BLaER1 treated with 17β-estradiol and CSF1 and Interleukin-3, amounts not matched to agents 10 nM and 100 nM (cell line): ENCODE measurements around the gene LGMN.
"Not testable (repeated sequence)": the region's sequence is repeated elsewhere in the genome, so short reads cannot be mapped to it uniquely, and the experiment has no call there.

Source experiments
- H3K27ac ChIP-seq, 11 experiments: shearing (Covaris generic); formaldehyde crosslinking; 2 replicates each; pipeline ENCODE4 v1.8.1; 2022
- H3K27me3 ChIP-seq, 11 experiments: shearing (Covaris generic); formaldehyde crosslinking; 2 replicates each; pipeline ENCODE4 v1.8.1; 2022
- H3K36me3 ChIP-seq, 11 experiments: shearing (Covaris generic); formaldehyde crosslinking; 2 replicates each; pipeline ENCODE4 v1.8.1; 2022
- H3K4me1 ChIP-seq, 10 experiments: shearing (Covaris generic); formaldehyde crosslinking; 2 replicates each; pipeline ENCODE4 v1.8.1; 2022
- H3K4me2 ChIP-seq, 11 experiments: shearing (Covaris generic); formaldehyde crosslinking; 2 replicates each; pipeline ENCODE4 v1.8.1; 2022
- H3K4me3 ChIP-seq, 10 experiments: shearing (Covaris generic); formaldehyde crosslinking; 2 replicates each; pipeline ENCODE4 v1.8.1; 2022
- H3K9ac ChIP-seq, 11 experiments: shearing (Covaris generic); formaldehyde crosslinking; 2 replicates each; pipeline ENCODE4 v1.8.1; 2022
- H3K9me3 ChIP-seq, 11 experiments: shearing (Covaris generic); formaldehyde crosslinking; replicated peaks in 1 of 11; 2 replicates each; pipeline ENCODE4 v1.8.1; 2022
- H4K20me1 ChIP-seq, 11 experiments: shearing (Covaris generic); formaldehyde crosslinking; 2 replicates each; pipeline ENCODE4 v1.8.1; 2022
- Cebpa-rat ChIP-seq, 11 experiments: shearing (Covaris generic); IDR thresholded peaks; 2 replicates each; pipeline ENCODE4 v1.8.1; 2022

The LGMN gene

GRCh38 chr14:92718664-92719063, 29.8 kb downstream of the LGMN start:
- no peak for TF ChIP-seq Cebpa-rat (IDR thresholded peaks at IDR 0.05)
- Histone ChIP-seq H3K4me2 (no peak overlapping the region), H3K9ac (no peak overlapping the region), H3K27me3 (no peaks in the 10 kb centered on the region), H3K4me1 (peaks cover under 1 to 47% (median 9%) of the 10 kb centered on the region in 10 experiments; a peak in 17 of 20 replicates), H3K36me3 (peaks cover 0 to 97% (median 0%) of the 10 kb centered on the region in 11 experiments; a peak in 10 of 22 replicates), H4K20me1 (peaks cover 0 to 100% (median 0%) of the 10 kb centered on the region in 11 experiments; a peak in 6 of 22 replicates), H3K4me3 (no peak overlapping the region), H3K27ac (no peak overlapping the region), H3K9me3 (no peaks in the 10 kb centered on the region)

- peaks cover 0 to 97% (median 4%) of the 10 kb centered on the region in 11 experiments; a peak in 10 of 22 replicates for H3K36me3 ChIP-seq
- H3K4me2 ChIP-seq, result no peak overlapping the region
- H4K20me1 ChIP-seq, result peaks cover 0 to 100% (median 0%) of the 10 kb centered on the region in 11 experiments; a peak in 6 of 22 replicates
- peaks cover 0 to 46% (median 9%) of the 10 kb centered on the region in 10 experiments; a peak in 16 of 20 replicates for H3K4me1 ChIP-seq
- no peak overlapping the region; a peak in 2 of 22 replicates for H3K27ac ChIP-seq
- H3K27me3 ChIP-seq, result no peaks in the 10 kb centered on the region
- H3K9ac ChIP-seq, result peak overlapping the region in 1 of 11 experiments; percentile 8; a peak in 1 of 22 replicates
- H3K4me3 ChIP-seq, result no peak overlapping the region
- no peaks in the 10 kb centered on the region for H3K9me3 ChIP-seq
- no peak for TF ChIP-seq Cebpa-rat (IDR thresholded peaks at IDR 0.05)
Measured at GRCh38 chr14:92717571-92718042, 30.8 kb downstream of the LGMN start.

GRCh38 chr14:92716131-92716530, 32.3 kb downstream of the LGMN start:
- no peak overlapping the region for H3K4me3 ChIP-seq
- no peaks in the 10 kb centered on the region for H3K9me3 ChIP-seq
- no peak overlapping the region for H3K4me2 ChIP-seq
- peaks cover 0 to 97% (median 8%) of the 10 kb centered on the region in 11 experiments; a peak in 12 of 22 replicates for H3K36me3 ChIP-seq
- peak overlapping the region in 2 of 11 experiments; percentile 20 to 35; a peak in 1 of 22 replicates for H3K9ac ChIP-seq
- H3K27ac ChIP-seq, result no peak overlapping the region
- TF ChIP-seq Cebpa-rat (IDR thresholded peaks at IDR 0.05), result no peak
- peaks cover 0 to 100% (median 0%) of the 10 kb centered on the region in 11 experiments; a peak in 6 of 22 replicates for H4K20me1 ChIP-seq
- peaks cover 7 to 48% (median 9%) of the 10 kb centered on the region in 10 experiments; a peak in 17 of 20 replicates for H3K4me1 ChIP-seq
- no peaks in the 10 kb centered on the region for H3K27me3 ChIP-seq

GRCh38 chr14:92714739-92715307, 33.6 kb downstream of the LGMN start:
- not testable (repeated sequence) for H3K9me3 ChIP-seq, H3K27ac ChIP-seq, H3K4me3 ChIP-seq, H3K27me3 ChIP-seq
- peak overlapping the region in 5 of 11 experiments; percentile 13 to 38 (median 24); a peak in 5 of 22 replicates for H3K4me2 ChIP-seq
- peaks cover 0 to 97% (median 17%) of the 10 kb centered on the region in 11 experiments; a peak in 14 of 22 replicates for H3K36me3 ChIP-seq
- H3K9ac ChIP-seq, result peak overlapping the region in 1 of 11 experiments; percentile 13; a peak in 2 of 22 replicates
- peaks cover 0 to 100% (median 0%) of the 10 kb centered on the region in 11 experiments; a peak in 6 of 22 replicates for H4K20me1 ChIP-seq
- peaks cover 9 to 51% (median 10%) of the 10 kb centered on the region in 10 experiments; a peak in 17 of 20 replicates for H3K4me1 ChIP-seq

GRCh38 chr14:92712654-92713051, 35.8 kb downstream of the LGMN start:
- Histone ChIP-seq H3K27ac (no peak overlapping the region), H3K9me3 (no peaks in the 10 kb centered on the region), H3K36me3 (peaks cover 0 to 100% (median 23%) of the 10 kb centered on the region in 11 experiments; a peak in 14 of 22 replicates)

GRCh38 chr14:92711976-92712653, 36.3 kb downstream of the LGMN start:
- no peak overlapping the region for H3K4me2 ChIP-seq
- H3K36me3 ChIP-seq, result peaks cover 0 to 100% (median 23%) of the 10 kb centered on the region in 11 experiments; a peak in 14 of 22 replicates
- no peaks in the 10 kb centered on the region for H3K9me3 ChIP-seq
- no peaks in the 10 kb centered on the region for H3K27me3 ChIP-seq
- no peak overlapping the region for H3K4me3 ChIP-seq
- H3K9ac ChIP-seq, result no peak overlapping the region
- no peak for TF ChIP-seq Cebpa-rat (IDR thresholded peaks at IDR 0.05)
- H3K27ac ChIP-seq, result no peak overlapping the region
- H4K20me1 ChIP-seq, result peaks cover 0 to 100% (median 0%) of the 10 kb centered on the region in 11 experiments; a peak in 6 of 22 replicates
- peaks cover 8 to 49% (median 9%) of the 10 kb centered on the region in 10 experiments; a peak in 17 of 20 replicates for H3K4me1 ChIP-seq

More at GRCh38 chr14:92712654-92713051, 35.8 kb downstream of the LGMN start:
- Histone ChIP-seq H3K4me1 (peaks cover 9 to 51% (median 10%) of the 10 kb centered on the region in 10 experiments; a peak in 17 of 20 replicates), H3K4me2 (no peak overlapping the region), H3K9ac (no peak overlapping the region), H4K20me1 (peaks cover 0 to 100% (median 0%) of the 10 kb centered on the region in 11 experiments; a peak in 6 of 22 replicates), H3K27me3 (no peaks in the 10 kb centered on the region), H3K4me3 (no peak overlapping the region)
- no peak for TF ChIP-seq Cebpa-rat (IDR thresholded peaks at IDR 0.05)

- Histone ChIP-seq H3K9me3 (no peaks in the 10 kb centered on the region), H3K4me2 (no peak overlapping the region), H3K4me1 (peaks cover 4 to 56% (median 14%) of the 10 kb centered on the region in 10 experiments), H3K4me3 (no peak overlapping the region), H3K27me3 (no peaks in the 10 kb centered on the region), H3K9ac (no peak overlapping the region), H3K36me3 (peaks cover 2 to 100% (median 30%) of the 10 kb centered on the region in 11 experiments; a peak in 16 of 22 replicates), H3K27ac (no peak overlapping the region), H4K20me1 (peaks cover 0 to 100% (median 0%) of the 10 kb centered on the region in 11 experiments; a peak in 6 of 22 replicates)
- no peak for TF ChIP-seq Cebpa-rat (IDR thresholded peaks at IDR 0.05)
Measured at GRCh38 chr14:92710001-92710341, 38.5 kb downstream of the LGMN start.

GRCh38 chr14:92709340-92710000, 39.0 kb downstream of the LGMN start:
- Histone ChIP-seq H3K36me3 (peaks cover 2 to 100% (median 30%) of the 10 kb centered on the region in 11 experiments; a peak in 16 of 22 replicates), H3K9ac (no peak overlapping the region), H3K27ac (no peak overlapping the region), H3K27me3 (no peaks in the 10 kb centered on the region), H3K4me1 (peaks cover 7 to 59% (median 18%) of the 10 kb centered on the region in 10 experiments), H3K9me3 (no peaks in the 10 kb centered on the region), H3K4me2 (no peak overlapping the region), H4K20me1 (peaks cover 0 to 100% (median 0%) of the 10 kb centered on the region in 11 experiments; a peak in 6 of 22 replicates), H3K4me3 (no peak overlapping the region)
- TF ChIP-seq Cebpa-rat (IDR thresholded peaks at IDR 0.05), result no peak
